Upper lobe of left lung (tissue), 4 donors: ENCODE data around the gene SCG3.

Source experiments
- EP300 ChIP-seq, 4 donors: sonication (generic); formaldehyde crosslinking; IDR thresholded peaks; one replicate each; pipeline ENCODE4 v1.5.1; 2017; ENCODE audit warnings: antibody characterized with exemption in 4 of 4, control low read depth in 2 of 4
- POLR2A ChIP-seq, 4 donors: fragments of 450-650 bp; IDR thresholded peaks; one replicate each; pipeline ENCODE4 v1.5.1; 2016 to 2017; ENCODE audit warnings: antibody characterized with exemption in 4 of 4, mild to moderate bottlenecking in 2 of 4
- POLR2AphosphoS5 ChIP-seq, 2 donors: sonication (generic); formaldehyde crosslinking; IDR thresholded peaks; one replicate each; pipeline ENCODE4 v1.5.1; 2017; ENCODE audit warnings: antibody characterized with exemption in 2 of 2
- TF ChIP-seq, protein P1 (sequence below), 6 experiments: fragments of 450-650 bp in 4 of 6; fragments of 200-600 bp in 2 of 6; sonication (generic) in 2 of 6; IDR thresholded peaks; one replicate each; pipeline ENCODE4 v1.5.1; 2016 to 2019; ENCODE audit warnings: antibody characterized with exemption in 6 of 6

DNA sequence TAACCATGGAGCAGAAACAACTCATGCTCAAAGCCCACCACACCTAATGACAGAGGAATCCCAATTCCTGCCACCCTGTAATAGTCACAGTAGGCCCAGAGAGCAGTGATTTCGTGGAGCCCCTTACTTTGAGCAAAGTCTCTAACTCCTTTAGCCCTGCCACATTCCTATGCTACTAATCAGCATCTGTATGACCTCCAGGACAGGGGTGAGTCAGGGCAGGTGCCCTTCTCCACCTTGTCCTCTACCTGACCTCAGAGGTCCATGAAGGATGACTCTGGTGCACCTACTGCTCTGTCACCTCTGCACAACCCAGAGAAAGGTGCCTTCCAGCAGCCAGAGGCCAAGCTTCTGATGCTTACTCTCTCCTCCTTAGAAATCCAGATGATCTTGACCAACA is 6.1 kb upstream of the SCG3 start:
- TF ChIP-seq, protein P1, sequence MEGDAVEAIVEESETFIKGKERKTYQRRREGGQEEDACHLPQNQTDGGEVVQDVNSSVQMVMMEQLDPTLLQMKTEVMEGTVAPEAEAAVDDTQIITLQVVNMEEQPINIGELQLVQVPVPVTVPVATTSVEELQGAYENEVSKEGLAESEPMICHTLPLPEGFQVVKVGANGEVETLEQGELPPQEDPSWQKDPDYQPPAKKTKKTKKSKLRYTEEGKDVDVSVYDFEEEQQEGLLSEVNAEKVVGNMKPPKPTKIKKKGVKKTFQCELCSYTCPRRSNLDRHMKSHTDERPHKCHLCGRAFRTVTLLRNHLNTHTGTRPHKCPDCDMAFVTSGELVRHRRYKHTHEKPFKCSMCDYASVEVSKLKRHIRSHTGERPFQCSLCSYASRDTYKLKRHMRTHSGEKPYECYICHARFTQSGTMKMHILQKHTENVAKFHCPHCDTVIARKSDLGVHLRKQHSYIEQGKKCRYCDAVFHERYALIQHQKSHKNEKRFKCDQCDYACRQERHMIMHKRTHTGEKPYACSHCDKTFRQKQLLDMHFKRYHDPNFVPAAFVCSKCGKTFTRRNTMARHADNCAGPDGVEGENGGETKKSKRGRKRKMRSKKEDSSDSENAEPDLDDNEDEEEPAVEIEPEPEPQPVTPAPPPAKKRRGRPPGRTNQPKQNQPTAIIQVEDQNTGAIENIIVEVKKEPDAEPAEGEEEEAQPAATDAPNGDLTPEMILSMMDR (IDR thresholded peaks at IDR 0.05) = no peak
- TF ChIP-seq POLR2A (IDR thresholded peaks at IDR 0.05) (no peak), EP300 (IDR thresholded peaks at IDR 0.05) (no peak), POLR2AphosphoS5 (IDR thresholded peaks at IDR 0.05) (no peak)
